ENCODE data around the gene CHST4.
"Not testable (repeated sequence)": the region's sequence is repeated elsewhere in the genome, so short reads cannot be mapped to it uniquely, and the experiment has no call there.

CHST4 gene

GRCh38 chr16:71524566-71525553 is 1.4 kb upstream of the CHST4 start:
- no peak for DNase-seq

- no peak for DNase-seq
These were observed 2.0 kb downstream of the CHST4 start for GRCh38 chr16:71528257-71528656.

GRCh38 chr16:71528863-71529262 is 2.6 kb downstream of the CHST4 start:
- no peak for DNase-seq

DNA sequence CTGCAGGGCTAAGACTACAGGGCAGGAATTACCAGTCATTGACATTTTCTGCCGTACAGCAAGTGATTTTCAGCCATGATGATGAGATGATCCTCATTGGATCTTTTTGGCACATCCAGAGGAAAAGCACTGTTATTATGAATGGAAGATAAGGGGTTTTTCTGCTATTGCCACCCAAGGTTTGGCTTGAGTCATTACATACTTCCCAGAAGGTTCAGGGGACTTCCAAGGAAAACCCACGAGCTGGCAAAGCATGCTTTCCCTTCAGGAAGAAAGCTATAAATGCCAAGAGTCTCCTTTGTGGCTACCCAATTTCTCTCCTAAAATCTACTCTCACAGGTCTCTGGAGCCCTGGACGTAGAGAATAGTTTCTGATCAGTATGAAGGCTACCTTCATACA is 6.1 kb downstream of the CHST4 start:
- no peak for DNase-seq

- DNase-seq = no peak
These were observed 10.7 kb downstream of the CHST4 start for GRCh38 chr16:71536752-71537499.

GRCh38 chr16:71537643-71538042 is 11.4 kb downstream of the CHST4 start:
- DNase-seq = peak; percentile 15 to 35

GRCh38 chr16:71542377-71542776 is 16.2 kb downstream of the CHST4 start:
- DNase-seq = peak; percentile 47 to 52

- no peak for DNase-seq
These were observed 20.9 kb downstream of the CHST4 start for GRCh38 chr16:71547168-71547567.

GRCh38 chr16:71552698-71553503 is 26.7 kb downstream of the CHST4 start:
- no peak for DNase-seq

GRCh38 chr16:71555230-71555891 is 29.1 kb downstream of the CHST4 start:
- no peak for DNase-seq

- no peak for DNase-seq
These were observed 31.1 kb downstream of the CHST4 start for GRCh38 chr16:71557299-71557698.

- DNase-seq = no peak
These were observed 31.8 kb downstream of the CHST4 start for GRCh38 chr16:71557954-71558582.

- no peak for DNase-seq
These were observed 33.6 kb downstream of the CHST4 start for GRCh38 chr16:71559855-71560254.

DNA sequence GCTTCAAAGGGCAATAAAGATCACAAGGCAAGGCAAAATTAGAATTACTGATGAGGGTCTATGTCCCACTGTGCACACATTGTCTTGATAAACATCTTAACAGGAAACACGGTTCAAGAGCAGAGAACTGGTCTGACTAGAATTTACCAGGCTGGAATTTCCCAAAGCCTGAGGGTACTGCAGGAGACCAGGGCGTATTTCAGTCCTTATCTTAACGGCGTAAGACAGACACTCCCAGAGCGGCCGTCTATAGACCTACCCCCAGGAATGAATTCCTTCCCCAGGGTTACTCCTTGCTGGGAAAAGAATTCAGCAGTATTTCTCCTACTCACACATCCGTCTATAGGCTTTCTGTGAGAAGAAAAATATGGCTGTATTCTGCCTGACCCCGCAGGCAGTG is 35.7 kb downstream of the CHST4 start:
- not testable (repeated sequence) for DNase-seq

DNA sequence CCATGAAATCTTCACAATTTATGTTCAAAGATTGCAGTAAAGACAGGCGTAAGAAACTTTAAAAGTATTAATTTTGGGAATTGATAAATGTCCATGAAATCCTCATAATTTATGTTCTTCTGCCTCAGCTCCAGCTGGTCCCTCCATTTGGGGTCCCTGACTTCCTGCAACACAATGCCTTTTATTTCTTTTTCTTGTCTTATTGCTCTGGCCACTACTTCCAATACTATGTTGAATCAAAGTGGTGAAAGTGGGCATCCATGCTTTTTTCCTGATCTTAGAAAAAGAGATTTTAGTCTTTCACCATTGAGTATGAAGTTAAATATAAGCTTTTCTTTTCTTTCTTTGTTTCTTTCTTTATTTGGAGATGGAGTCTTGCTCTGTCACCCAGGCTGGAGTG is 36.3 kb downstream of the CHST4 start:
- no peak for DNase-seq

DNA sequence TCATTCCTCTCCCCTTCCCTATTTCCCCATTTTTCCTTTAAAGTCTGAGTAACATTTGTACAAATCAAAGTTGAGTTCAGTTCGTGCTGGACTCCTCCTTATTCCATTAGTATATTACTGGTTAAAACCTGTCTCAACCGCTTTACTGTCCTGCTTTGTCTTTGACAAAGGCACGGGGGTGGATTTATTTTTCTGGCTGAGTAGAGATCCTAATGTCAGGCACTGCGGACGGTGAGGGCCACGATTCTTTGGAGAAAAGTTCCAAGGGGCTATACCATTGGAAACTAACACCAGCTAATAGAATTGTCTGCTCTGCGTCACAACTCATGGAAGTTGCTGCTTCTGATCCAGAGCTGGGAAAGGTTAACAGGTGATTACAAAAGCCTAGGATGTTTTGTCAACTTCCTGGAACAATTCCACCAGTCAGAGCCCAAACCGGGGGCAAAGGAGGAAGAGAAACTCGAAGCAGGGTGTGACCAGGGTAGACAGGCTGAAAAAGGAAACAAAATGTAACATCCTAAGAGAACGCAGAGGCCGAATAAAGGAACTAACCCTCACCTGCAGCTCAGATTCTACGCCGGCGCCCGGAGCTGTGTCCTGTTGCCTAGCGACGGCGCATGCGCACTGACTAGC is 38.2 kb downstream of the CHST4 start:
- DNase-seq = no peak

GRCh38 chr16:71565812-71566700 is 39.8 kb downstream of the CHST4 start:
- DNase-seq = no peak

GRCh38 chr16:71567931-71568330 is 41.7 kb downstream of the CHST4 start:
- no peak for DNase-seq

GRCh38 chr16:71568551-71568950 is 42.3 kb downstream of the CHST4 start:
- no peak for DNase-seq

DNA sequence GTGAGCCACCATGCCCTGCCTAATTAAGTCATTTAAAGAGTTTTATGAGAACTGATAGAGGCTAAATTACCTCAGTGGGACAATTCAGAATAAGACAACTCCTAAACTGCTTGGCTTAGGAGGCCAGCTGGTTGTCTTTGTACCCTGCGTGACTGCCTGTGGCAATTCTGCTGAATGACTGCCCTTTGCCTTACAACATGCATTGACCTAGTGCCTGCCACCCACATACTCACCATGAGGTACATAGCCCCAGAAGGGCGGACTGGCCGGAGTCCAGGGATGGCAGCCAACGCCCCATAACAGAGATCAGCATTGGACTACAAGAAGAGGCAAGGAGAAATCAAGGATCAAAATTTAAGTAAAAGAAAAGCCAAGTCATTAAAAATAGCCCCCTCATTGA is 43.4 kb downstream of the CHST4 start:
- DNase-seq = no peak
